ENCODE data around the gene PLOD2.

DNA sequence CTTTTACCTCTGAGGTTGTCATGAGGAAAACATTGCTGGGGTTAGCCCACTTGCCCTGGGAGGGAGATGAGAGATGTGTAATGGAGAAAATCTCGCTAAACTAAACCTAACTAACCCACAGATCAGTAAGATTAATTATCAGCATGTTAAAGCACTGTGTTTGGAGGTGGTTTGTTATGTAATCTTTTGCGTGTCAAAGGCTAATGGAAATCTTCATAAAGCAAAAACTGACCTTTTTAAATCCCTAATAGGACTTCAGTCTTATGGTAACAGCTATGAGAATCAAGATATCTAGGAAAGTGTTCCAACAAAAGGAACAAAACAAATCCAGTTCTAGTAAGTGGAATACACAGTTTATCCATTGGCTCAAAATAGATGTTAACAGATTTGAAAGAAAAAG is 102.7 kb downstream of the PLOD2 start:
- TF ChIP-seq, protein P1, sequence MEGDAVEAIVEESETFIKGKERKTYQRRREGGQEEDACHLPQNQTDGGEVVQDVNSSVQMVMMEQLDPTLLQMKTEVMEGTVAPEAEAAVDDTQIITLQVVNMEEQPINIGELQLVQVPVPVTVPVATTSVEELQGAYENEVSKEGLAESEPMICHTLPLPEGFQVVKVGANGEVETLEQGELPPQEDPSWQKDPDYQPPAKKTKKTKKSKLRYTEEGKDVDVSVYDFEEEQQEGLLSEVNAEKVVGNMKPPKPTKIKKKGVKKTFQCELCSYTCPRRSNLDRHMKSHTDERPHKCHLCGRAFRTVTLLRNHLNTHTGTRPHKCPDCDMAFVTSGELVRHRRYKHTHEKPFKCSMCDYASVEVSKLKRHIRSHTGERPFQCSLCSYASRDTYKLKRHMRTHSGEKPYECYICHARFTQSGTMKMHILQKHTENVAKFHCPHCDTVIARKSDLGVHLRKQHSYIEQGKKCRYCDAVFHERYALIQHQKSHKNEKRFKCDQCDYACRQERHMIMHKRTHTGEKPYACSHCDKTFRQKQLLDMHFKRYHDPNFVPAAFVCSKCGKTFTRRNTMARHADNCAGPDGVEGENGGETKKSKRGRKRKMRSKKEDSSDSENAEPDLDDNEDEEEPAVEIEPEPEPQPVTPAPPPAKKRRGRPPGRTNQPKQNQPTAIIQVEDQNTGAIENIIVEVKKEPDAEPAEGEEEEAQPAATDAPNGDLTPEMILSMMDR (IDR thresholded peaks at IDR 0.05; ENCODE audit: insufficient read depth, low read length) = no peak
- TF ChIP-seq POLR2AphosphoS5 (IDR thresholded peaks at IDR 0.05; ENCODE audit: low read depth) = no peak

Data from HL-60 (cell line).